ENCODE measurements around the gene RAB11FIP3. TPM values are rescaled to one million over a fixed set of nuclear protein-coding genes. Genes with fewer than 3 reads are reported as not detected.
A peak's percentile ranks its signal among the peaks of the same experiment; 100 is the strongest.

The RAB11FIP3 gene
- total RNA-seq, 1 donor from 2014 or later, result 47.0 TPM

DNA sequence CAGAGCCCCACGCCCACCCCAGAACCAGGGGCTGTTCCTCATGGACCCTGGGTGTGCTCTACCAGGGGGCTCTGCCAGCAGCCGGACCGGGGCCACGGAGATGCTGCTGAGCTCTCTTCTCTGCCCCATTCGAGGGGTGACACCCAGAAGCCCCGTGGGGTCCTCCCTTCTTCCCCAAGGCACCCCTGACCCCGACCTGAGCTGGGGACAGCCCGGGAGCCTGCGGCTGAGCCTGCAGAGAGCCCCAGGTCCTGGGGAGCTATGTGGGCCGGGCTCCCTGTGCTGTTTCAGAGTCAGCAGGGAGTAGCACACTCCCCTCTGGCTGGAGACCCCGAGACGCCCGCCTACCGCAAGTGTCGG, 133.6 kb downstream of the RAB11FIP3 start:
- intact Hi-C loops (cut with DNase I), result no loop called here
- DNase-seq (ENCODE audit: low spot score in 2 of 2), result no peak
- H3K36me3 ChIP-seq, result no peaks in the 10 kb centered on the region
- H3K27ac ChIP-seq, result no peak overlapping the region
- TF ChIP-seq, protein P1, sequence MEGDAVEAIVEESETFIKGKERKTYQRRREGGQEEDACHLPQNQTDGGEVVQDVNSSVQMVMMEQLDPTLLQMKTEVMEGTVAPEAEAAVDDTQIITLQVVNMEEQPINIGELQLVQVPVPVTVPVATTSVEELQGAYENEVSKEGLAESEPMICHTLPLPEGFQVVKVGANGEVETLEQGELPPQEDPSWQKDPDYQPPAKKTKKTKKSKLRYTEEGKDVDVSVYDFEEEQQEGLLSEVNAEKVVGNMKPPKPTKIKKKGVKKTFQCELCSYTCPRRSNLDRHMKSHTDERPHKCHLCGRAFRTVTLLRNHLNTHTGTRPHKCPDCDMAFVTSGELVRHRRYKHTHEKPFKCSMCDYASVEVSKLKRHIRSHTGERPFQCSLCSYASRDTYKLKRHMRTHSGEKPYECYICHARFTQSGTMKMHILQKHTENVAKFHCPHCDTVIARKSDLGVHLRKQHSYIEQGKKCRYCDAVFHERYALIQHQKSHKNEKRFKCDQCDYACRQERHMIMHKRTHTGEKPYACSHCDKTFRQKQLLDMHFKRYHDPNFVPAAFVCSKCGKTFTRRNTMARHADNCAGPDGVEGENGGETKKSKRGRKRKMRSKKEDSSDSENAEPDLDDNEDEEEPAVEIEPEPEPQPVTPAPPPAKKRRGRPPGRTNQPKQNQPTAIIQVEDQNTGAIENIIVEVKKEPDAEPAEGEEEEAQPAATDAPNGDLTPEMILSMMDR (IDR thresholded peaks at IDR 0.05), result no peak
- H3K4me3 ChIP-seq, result no peak overlapping the region
- H3K9me3 ChIP-seq, result no peaks in the 10 kb centered on the region
- peaks cover 7% of the 10 kb centered on the region for H3K27me3 ChIP-seq
- peaks cover 0 to 2% of the 10 kb centered on the region in 2 donors for H3K4me1 ChIP-seq

DNA sequence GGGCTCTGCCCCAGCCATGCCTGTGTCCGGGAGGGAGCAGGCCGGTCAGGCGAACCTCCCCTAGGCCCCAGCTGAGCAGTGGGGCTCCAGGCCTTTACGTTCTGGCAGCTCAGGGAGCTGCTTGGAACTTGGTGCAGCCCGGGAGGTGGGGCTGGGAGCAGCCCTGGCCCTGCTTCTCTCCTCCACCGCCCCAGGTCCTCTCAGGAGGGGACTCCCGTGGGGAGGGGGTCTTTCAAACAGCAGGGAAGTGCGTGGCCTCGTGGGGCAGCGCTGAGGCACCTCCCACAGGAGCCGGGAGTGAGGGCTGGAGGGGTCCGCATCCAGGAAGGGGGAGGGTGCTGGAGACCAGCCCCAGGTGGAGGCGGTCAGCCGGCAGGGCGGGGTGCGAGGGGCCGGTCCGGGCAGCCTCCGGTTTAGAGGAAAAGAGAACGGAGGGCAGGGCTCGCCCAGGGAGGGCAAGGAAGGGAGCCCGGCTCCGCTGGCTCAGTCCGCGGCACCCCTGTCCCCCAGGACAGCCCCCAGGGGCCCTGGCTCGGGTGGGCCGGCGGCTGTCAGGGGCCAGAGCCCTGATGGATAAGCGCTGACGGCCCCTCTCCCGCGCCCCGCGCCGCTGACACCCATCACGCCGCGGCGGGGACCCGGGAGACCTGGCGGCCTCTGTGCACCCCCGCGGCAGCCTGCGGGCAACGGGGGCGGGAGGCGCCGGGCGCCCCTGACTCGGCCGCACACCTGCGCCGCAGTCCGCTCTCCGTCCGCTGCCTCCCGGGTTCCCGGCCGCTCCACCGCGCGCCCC, 134.2 kb downstream of the RAB11FIP3 start:
- intact Hi-C loops (cut with DNase I), result no loop called here
- H3K9me3 ChIP-seq, result no peaks in the 10 kb centered on the region
- H3K27ac ChIP-seq, result no peak overlapping the region
- H3K27me3 ChIP-seq, result peaks cover 7% of the 10 kb centered on the region
- no peak overlapping the region for H3K4me3 ChIP-seq
- TF ChIP-seq, protein P1 (IDR thresholded peaks at IDR 0.05), result no peak
- peaks cover 0 to 2% of the 10 kb centered on the region in 2 donors for H3K4me1 ChIP-seq
- no peaks in the 10 kb centered on the region for H3K36me3 ChIP-seq
- no peak for DNase-seq (ENCODE audit: low spot score in 2 of 2)

DNA sequence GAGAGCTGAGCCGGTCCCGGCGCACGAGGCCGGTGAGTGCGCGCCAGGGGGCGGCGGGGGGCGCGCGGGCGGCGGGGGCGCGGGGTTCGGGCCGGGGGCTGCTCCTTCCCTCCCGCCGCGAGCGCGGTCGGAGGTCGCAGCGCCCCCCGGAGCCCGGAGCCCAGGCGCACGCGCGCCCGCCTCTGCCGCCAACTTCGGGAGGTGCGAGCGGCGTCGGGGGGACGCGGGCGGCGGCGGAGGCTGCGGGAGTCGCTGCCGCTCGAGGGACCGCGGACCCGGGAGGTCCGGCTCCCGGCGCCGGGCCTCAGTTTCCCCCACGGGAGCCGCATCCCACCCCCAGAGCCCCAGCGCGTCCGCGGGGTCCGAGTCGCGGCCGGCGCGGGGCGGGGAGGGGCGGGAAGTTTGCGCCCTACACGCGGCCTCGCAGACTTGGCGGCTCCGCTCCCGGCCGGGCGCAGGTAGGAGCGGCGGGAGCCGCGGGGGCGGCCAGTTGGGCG, 134.8 kb downstream of the RAB11FIP3 start, which contains the start of gene PRR35:
Gene PRR35 (plus strand): TSS at position 191 of the 497 bp plus-strand sequence. CDS start 2,901 bp downstream, outside the sequence.
- Histone ChIP-seq H3K27ac (no peak within 1 kb of the TSS), H3K27me3 (peaks cover 7% of the 10 kb centered on the region), H3K9me3 (no peaks in the 10 kb centered on the region), H3K4me1 (peaks cover 0 to 2% of the 10 kb centered on the region in 2 donors), H3K4me3 (peak within 1 kb of the TSS in 1 of 2 donors; percentile 26), H3K36me3 (no peaks in the 10 kb centered on the region)
- TF ChIP-seq, protein P1 (IDR thresholded peaks at IDR 0.05), result no peak
- intact Hi-C loops (cut with DNase I), result no loop called here
- DNase-seq (ENCODE audit: low spot score in 2 of 2), result no peak

DNA sequence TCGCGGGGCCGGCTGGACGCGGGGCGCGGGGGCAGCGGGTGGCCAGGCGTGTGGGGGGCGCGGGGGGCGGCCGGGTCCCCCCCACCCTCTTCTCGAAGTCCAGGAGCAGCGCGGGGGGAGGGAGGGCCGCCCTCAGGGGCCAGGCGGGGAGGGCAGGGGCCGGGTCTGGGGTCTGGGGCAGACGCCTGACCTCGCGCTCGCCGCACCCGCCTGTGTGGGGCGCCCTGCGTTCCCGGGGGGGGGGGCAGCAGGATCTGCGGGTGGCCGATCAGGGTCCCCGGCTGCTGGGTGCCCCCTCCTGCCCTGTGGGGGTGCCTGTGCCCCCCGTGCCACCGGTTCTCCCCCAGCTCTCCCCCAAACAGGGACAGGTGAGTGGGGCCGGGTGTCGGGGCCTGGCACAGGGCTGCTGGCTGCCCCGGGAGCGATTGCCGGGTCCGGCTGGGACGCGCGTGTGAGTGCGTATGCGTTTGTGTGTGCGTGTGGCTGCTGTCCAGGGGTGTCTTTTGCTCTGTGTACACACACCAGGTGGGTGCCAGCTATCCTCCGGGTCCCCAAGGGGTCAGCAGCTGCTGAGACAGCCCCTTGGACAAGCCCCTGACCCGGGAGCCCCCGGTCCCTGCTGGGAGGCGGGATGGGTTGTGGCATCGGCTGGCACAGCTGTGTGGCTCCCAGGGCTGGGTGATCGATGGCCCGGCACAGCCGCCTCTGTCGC, 135.4 kb downstream of the RAB11FIP3 start:
- H3K4me1 ChIP-seq, result peaks cover 0 to 2% of the 10 kb centered on the region in 2 donors
- TF ChIP-seq, protein P1 (IDR thresholded peaks at IDR 0.05), result no peak
- intact Hi-C loops (cut with DNase I), result no loop called here
- no peak overlapping the region for H3K27ac ChIP-seq
- DNase-seq (ENCODE audit: low spot score in 2 of 2), result no peak
- no peaks in the 10 kb centered on the region for H3K9me3 ChIP-seq
- peaks cover 7% of the 10 kb centered on the region for H3K27me3 ChIP-seq
- no peak overlapping the region for H3K4me3 ChIP-seq
- no peaks in the 10 kb centered on the region for H3K36me3 ChIP-seq

DNA sequence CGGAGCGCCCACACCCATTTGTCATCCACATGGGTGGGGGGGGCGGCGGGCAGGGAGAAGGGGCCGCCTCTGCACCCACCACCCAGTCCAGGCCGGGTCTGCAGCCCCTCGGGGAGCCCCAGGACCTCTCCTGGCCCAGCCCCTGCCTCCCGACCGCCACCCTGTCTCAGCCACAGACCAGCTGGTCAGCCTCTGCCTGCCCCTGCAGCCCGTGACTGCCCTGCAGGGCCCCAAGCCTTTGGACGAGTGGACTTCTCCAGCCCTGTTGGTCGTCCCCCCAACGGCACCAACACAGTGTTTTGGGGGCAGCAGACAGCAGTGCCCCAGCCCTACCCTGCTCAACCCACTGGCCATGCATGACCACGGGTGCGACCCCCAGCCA, 136.0 kb downstream of the RAB11FIP3 start:
- H3K27me3 ChIP-seq, result peaks cover 7% of the 10 kb centered on the region
- DNase-seq (ENCODE audit: low spot score in 2 of 2), result no peak
- H3K9me3 ChIP-seq, result no peaks in the 10 kb centered on the region
- H3K4me1 ChIP-seq, result peaks cover 3 to 8% of the 10 kb centered on the region in 2 donors
- H3K4me3 ChIP-seq, result no peak overlapping the region
- intact Hi-C loops (cut with DNase I), result no loop called here
- no peak overlapping the region for H3K27ac ChIP-seq
- no peaks in the 10 kb centered on the region for H3K36me3 ChIP-seq
- TF ChIP-seq, protein P1 (IDR thresholded peaks at IDR 0.05), result no peak
